Kidney epithelial cell (primary cell): ENCODE measurements around the gene POLR2F. TPM values are rescaled to one million over a fixed set of nuclear protein-coding genes. Genes with fewer than 3 reads are reported as not detected.
"Not testable (repeated sequence)": the region's sequence is repeated elsewhere in the genome, so short reads cannot be mapped to it uniquely, and the experiment has no call there.

Source experiments
- DNase-seq: peaks from one replicate; pipeline ENCODE4 v3.0.0-alpha.2; 2010; ENCODE audit warnings: low read depth
- H3K27me3 ChIP-seq: 2 replicates; pipeline ENCODE4 v1.6.0; 2011; ENCODE audit warnings: low read length; ENCODE audit not compliant: control insufficient read depth, insufficient read depth
- H3K36me3 ChIP-seq: 2 replicates; pipeline ENCODE4 v1.5.1; 2011; ENCODE audit warnings: low read length; ENCODE audit not compliant: control insufficient read depth, insufficient read depth
- H3K4me3 ChIP-seq: 2 replicates; pipeline ENCODE4 v1.5.1; 2011; ENCODE audit warnings: low read depth, mild to moderate bottlenecking, control low read depth, low read length
- total RNA-seq: library from RNA; depleted of rRNA; stranded (reverse); fragments of >200 nt; gene quantifications from 2 replicates; pipeline ENCODE4 v1.2.3, GENCODE V29; 2015
- TF ChIP-seq, protein P1 (sequence below): IDR thresholded peaks from 2 replicates; pipeline ENCODE4 v1.5.1; 2011; ENCODE audit warnings: mild to moderate bottlenecking, moderate library complexity, low read length, control low read depth, inconsistent platforms; ENCODE audit not compliant: insufficient read depth, poor library complexity, severe bottlenecking

The POLR2F gene
- total RNA-seq, 1 donor from 2014 or later, result 79.8 TPM

DNA sequence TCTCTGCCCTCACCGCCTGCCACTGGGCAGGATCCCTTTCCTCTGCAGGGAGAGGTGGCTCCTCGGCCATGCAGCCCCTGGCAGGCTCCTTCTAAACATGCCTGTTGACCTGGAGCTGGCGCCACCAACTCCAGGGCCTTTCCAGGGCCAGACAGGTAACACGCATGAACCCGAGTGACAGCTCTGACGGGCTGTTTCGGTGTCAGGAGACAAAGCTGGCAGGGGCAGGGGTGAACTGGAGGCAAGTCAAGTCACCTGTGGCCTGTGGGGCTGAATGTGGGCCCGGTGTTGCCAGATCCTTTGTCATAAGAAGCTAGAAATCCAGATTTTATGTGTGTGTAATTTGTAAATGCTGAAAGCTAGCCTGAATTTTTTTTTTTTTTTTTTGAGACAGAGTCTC is 11.4 kb upstream of the POLR2F start:
- Histone ChIP-seq H3K36me3 (peaks cover 5% of the 10 kb centered on the region), H3K4me3 (no peak overlapping the region), H3K27me3 (no peaks in the 10 kb centered on the region)
- TF ChIP-seq, protein P1, sequence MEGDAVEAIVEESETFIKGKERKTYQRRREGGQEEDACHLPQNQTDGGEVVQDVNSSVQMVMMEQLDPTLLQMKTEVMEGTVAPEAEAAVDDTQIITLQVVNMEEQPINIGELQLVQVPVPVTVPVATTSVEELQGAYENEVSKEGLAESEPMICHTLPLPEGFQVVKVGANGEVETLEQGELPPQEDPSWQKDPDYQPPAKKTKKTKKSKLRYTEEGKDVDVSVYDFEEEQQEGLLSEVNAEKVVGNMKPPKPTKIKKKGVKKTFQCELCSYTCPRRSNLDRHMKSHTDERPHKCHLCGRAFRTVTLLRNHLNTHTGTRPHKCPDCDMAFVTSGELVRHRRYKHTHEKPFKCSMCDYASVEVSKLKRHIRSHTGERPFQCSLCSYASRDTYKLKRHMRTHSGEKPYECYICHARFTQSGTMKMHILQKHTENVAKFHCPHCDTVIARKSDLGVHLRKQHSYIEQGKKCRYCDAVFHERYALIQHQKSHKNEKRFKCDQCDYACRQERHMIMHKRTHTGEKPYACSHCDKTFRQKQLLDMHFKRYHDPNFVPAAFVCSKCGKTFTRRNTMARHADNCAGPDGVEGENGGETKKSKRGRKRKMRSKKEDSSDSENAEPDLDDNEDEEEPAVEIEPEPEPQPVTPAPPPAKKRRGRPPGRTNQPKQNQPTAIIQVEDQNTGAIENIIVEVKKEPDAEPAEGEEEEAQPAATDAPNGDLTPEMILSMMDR, result no peak
- no peak for DNase-seq

- no peak for DNase-seq
- TF ChIP-seq, protein P1, result no peak
- no peak overlapping the region for H3K4me3 ChIP-seq
- H3K36me3 ChIP-seq, result peaks cover 3% of the 10 kb centered on the region
- H3K27me3 ChIP-seq, result no peaks in the 10 kb centered on the region
Observed at GRCh38 chr22:37943136-37943824, 10.2 kb upstream of the POLR2F start.

GRCh38 chr22:37943825-37944198 is 9.7 kb upstream of the POLR2F start:
- Histone ChIP-seq H3K4me3 (no peak overlapping the region), H3K27me3 (no peaks in the 10 kb centered on the region), H3K36me3 (peaks cover 3% of the 10 kb centered on the region)
- DNase-seq, result no peak
- TF ChIP-seq, protein P1, result no peak

- not testable (repeated sequence) for H3K4me3 ChIP-seq, H3K27me3 ChIP-seq, DNase-seq
Observed at GRCh38 chr22:37944423-37944822, 9.1 kb upstream of the POLR2F start.

GRCh38 chr22:37947142-37947795 is 6.2 kb upstream of the POLR2F start:
- not testable (repeated sequence) for DNase-seq, H3K4me3 ChIP-seq, H3K27me3 ChIP-seq, H3K36me3 ChIP-seq

More at GRCh38 chr22:37944423-37944822, 9.1 kb upstream of the POLR2F start:
- H3K36me3 ChIP-seq, result not testable (repeated sequence)

DNA sequence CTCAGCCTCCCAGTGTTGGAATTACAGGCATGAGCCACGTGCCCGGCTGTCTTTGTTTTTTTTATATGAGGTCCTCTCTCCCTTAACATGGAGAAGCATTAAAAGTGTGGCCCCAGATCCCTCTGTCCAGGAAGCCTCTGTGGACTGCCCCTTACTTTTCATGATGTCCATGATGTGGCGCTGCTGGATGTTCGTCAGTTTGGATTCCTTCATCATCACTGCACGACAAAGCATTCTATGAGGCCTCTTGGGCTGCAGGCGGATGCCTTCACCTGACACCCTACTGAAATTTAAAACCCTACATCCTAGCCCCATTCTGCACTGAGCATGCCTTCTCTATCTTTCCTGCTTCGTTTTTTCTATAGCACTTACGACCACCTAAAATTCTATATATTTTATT is 2.2 kb upstream of the POLR2F start:
- Histone ChIP-seq H3K27me3 (no peaks in the 10 kb centered on the region), H3K36me3 (no peaks in the 10 kb centered on the region), H3K4me3 (no peak overlapping the region)
- TF ChIP-seq, protein P1, result no peak
- DNase-seq, result no peak

DNA sequence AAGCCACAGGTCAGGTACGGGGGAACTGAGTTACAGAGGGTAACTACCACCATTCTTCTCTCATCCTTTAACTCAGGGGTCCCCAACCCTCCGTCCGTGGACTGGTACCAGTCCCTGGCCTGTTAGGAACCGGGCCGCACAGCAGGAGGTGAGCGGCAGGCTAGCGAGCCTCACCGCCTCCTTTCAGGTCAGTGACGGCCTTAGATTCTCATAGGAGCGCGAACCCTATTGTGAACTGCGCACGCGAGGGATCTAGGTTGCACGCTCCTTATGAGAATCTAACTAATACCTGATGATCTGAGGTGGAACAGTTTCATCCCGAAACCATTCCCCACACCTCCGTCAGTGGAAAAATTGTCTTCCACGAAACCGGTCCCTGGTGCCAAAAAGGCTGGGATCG is 870 bp upstream of the POLR2F start:
- not testable (repeated sequence) for H3K36me3 ChIP-seq

More for the DNA sequence above, 870 bp upstream of the POLR2F start:
- H3K4me3 ChIP-seq, result peak overlapping the region; percentile 86
- H3K27me3 ChIP-seq, DNase-seq: not testable (repeated sequence)
